SH-SY5Y (cell line): Measurements from ENCODE around the gene AGAP1.

ENCODE experiments used
- GATA2 ChIP-seq: IDR thresholded peaks from 2 replicates; pipeline ENCODE4 v1.6.1; 2011; ENCODE audit warnings: mild to moderate bottlenecking, low read depth, low read length
- GATA3 ChIP-seq: IDR thresholded peaks from 2 replicates; pipeline ENCODE4 v1.6.1; 2011; ENCODE audit warnings: low read depth, mild to moderate bottlenecking, low read length, moderate library complexity

GRCh38 chr2:235937936-235938335 lies 444.1 kb downstream of the AGAP1 start:
- no peak for TF ChIP-seq GATA2
- no peak for TF ChIP-seq GATA3
